ENCODE results near the gene ZNF267.
"Not testable (repeated sequence)": the region's sequence is repeated elsewhere in the genome, so short reads cannot be mapped to it uniquely, and the experiment has no call there.

ZNF267 gene

DNA sequence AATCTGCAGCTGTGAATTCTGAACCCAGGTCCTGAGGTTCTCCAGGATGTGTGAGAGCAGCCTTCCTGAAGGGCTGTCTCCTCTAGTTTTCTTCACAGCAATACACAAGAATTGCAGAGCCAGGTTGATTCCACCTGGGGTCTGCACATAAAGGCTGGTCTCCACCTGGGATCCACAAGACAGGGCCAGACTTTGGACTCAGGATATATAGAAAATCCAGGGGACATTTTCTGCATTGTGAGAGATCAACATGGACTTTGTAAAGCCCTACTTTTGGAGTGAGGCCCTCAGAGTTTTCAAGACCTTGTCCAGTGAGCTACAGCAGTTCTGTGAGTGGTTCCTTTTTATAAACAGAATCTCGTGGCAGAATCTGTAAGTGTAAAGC lies 6.3 kb downstream of the ZNF267 start:
- no peak for DNase-seq (ENCODE audit: low spot score)

DNA sequence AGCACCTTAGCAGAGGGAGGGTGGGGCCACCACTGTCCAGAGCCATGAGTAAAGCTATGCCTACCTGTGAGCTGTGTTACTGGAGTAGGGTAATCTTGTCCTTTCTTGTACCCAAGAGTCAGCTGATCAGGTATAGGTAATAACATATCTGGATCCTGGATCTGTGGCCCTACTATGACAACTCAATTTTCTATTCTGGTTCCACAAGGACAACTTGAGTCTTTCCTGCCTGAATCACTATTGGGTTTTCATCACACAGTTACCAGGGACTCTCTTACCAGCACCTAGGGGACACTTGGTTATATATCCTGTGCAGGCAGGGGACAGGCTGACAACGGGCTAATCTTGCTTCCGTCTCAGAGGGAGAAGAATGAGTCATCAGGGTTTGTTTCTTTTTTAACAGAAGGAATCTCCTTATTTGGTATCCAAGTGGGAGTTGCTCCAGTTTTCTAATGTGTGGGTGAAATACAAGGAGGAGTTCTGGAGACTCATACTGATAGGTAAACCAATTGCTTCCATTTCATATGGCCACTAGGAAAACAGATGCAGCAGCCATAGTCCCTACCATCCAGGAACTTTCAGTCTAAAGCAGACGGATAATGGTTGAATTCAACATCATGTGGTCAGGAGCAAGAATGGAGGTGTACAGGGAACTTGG lies 6.8 kb downstream of the ZNF267 start:
- peak; percentile 56 for DNase-seq (ENCODE audit: low spot score)

DNA sequence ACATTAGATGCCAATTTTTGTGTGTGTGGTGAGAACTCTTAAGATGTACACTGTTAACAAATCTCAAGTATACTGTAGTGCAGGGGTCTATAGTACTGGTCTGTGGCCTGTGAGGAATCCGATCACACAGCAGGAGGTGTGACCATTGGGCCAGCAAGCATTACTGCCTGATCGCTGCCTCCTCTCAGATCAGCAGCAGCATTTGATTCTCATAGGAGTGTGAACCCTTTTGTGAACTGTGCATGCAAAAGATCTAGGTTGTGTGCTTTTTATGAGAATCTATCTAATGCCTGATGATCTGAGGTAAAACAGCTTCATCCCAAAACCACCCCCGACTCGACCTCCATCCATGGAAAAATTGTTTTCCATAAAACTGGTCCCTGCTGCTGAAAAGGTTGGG lies 12.6 kb downstream of the ZNF267 start:
- DNase-seq (ENCODE audit: low spot score): no peak

DNA sequence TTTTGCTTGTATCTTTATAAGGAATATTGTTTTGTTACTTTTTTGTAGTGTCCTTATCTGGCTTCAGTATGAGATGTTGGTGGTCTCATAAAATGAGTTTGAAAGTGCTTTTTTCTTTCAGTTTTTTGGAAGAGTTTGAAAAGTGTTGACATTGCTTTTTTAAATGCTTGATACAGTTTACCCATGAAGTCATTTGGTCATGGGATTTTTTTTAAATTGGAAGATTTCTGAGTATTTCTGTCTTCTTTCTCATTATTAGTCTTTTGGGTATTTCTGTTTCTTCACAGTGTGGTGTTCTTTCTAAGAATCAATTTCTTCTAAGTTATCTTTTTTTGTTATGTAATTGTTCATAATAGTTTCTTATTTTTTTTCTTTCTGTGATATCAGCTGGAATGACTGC lies 15.1 kb downstream of the ZNF267 start:
- no peak for DNase-seq (ENCODE audit: low spot score)

DNA sequence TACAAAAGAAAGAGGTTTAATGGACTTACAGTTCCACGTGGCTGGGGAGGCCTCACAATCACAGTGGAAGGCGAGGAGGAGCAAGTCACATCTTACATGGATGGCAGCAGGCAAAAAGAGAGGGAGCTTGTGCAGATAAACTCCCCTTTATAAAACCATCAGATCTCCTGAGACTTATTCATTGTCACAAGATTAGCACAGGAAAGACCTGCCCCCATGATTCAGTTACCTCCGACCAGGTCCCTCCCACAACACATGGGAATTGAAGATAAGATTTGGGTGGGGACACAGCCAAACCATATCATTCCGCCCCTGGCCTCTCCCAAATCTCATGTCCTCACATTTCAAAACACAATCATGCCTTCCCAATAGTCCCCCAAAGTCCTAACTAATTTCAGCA lies 18.5 kb downstream of the ZNF267 start:
- DNase-seq (ENCODE audit: low spot score): not testable (repeated sequence)

DNA sequence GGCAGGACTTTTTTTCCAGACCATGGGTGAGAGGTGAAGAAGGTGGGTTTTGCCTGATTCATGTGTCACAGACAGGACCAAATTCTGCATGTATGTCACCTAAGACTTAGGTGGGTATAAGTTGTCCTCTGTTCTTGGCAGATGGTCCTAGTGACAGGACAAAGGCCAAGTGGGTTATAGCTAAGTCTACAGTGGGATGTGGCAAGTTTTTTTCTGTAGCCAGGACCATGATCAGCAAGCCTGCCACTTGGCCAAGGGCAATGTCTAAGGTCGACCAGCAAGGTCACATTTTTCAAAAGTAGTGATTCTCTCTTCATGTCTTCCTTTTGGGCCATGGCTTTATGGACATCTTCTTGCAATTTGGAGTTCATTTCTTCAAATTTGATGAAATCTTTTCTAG lies 20.2 kb downstream of the ZNF267 start:
- DNase-seq (ENCODE audit: low spot score): no peak

DNA sequence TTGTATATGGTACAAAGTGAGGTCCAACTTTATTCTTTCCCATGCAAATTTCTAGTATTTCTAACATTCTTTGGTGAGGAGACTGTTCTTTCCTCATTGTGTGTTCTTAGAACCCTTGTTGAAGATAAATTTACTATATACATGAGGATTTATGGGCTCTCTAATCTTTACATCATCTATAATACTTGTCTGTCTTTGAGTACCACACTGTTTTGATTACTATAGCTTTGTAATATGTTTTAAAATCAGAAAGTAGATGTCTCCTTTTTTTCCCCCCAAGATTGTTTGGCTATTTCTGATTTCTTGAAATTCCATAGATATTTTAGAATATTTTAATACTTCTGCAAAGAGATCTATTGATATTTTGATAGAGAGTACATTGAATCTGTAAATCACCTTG lies 23.7 kb downstream of the ZNF267 start:
- no peak for DNase-seq (ENCODE audit: low spot score)

DNA sequence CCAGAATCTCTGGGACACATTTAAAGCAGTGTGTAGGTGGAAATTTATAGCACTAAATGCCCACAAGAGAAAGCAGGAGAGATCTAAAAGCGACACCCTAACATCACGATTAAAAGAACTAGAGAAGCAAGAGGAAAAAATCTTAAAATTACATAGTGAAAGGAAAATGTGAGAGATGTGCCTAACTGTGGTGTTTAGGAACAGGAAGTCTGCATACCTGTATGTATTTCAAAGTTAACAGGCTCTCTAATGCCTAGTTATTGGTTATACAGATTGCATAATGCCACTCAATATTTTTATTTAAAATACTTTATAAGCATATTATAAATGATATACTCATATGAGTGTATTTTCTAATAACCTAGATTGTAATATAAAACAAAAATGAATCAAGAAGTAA lies 25.9 kb downstream of the ZNF267 start:
- no peak for DNase-seq (ENCODE audit: low spot score)

DNA sequence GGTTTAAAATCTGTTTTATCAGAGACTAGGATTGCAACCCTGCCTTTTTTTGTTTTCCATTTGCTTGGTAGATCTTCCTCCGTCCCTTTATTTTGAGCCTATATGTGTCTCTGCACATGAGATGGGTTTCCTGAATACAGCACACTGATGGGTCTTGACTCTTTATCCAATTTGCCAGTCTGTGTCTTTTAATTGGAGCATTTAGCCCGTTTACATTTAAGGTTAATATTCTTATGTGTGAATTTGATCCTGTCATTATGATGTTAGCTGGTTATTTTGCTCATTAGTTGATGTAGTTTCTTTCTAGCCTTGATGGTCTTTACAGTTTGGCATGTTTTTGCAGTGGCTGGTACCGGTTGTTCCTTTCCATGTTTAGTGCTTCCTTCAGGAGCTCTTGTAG lies 31.0 kb downstream of the ZNF267 start:
- DNase-seq (ENCODE audit: low spot score): not testable (repeated sequence)

DNA sequence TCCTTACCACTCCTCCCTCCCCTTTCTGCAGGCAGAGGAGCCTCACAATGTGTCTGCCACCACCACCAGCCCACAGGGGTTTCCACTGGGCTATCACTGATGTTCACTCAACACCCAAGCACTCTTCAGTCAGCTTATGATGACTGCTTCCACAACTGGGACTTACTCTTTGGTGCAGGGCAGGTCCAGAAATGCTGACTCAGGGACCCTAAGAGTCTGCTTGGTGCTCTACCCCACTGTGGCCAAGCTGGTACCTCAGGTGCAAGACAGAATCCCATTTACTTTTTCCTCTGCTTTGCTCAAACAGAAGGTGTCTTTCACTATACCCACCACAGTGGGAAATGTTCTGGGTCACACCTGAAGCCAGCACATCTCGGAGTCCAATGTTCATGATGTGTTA lies 40.1 kb downstream of the ZNF267 start:
- no peak for DNase-seq (ENCODE audit: low spot score)

DNA sequence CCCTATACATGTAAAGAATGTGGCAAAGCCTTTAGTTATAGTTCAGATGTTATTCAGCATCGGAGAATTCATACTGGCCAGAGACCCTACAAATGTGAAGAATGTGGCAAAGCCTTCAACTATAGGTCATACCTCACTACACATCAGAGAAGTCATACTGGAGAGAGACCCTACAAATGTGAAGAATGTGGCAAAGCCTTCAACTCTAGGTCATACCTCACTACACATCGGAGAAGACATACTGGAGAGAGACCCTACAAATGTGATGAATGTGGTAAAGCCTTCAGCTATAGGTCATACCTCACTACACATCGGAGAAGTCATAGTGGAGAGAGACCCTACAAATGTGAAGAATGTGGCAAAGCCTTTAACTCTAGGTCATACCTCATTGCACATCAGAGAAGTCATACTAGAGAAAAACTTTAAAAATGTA lies 42.5 kb downstream of the ZNF267 start:
- no peak for DNase-seq (ENCODE audit: low spot score)

DNA sequence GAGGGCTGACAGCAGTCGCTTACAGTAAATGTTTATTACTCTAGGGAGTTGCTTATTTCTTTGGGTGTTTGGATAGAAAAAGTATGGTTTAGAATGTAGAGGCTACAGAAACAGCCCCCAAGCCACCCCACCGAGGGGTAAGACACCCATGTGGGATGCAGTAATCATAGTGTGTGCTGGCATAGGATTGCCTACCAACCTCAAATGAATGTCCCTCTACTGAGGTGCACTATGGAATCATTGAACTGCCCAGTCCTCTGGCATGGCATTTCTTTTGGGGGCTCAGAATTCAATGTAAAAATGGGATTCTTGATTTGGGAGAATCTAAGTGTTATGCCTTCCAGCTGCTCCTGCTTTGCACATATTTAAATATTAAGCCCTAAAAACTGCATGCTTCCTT lies 46.8 kb downstream of the ZNF267 start:
- no peak for DNase-seq (ENCODE audit: low spot score)

DNA sequence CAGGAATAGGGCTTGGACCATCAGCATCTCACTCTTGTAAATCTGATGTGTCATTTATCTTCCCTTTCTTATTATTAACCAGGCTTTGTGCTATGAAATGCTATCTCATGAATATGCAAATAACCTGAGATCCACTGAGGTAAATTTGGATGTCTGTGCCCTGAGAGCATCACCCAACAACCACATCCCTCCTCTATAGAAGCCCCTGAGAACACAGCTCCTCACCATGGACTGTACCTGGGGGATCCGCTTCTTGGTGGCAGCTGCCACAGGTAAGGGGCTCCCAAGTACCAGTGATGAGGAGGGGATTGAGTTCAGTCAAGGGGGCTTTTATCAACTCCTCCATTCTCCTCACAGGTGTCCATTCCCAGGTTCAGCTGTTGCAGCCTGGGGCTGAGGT lies 78.2 kb downstream of the ZNF267 start:
- not testable (repeated sequence) for DNase-seq (ENCODE audit: low spot score)

DNA sequence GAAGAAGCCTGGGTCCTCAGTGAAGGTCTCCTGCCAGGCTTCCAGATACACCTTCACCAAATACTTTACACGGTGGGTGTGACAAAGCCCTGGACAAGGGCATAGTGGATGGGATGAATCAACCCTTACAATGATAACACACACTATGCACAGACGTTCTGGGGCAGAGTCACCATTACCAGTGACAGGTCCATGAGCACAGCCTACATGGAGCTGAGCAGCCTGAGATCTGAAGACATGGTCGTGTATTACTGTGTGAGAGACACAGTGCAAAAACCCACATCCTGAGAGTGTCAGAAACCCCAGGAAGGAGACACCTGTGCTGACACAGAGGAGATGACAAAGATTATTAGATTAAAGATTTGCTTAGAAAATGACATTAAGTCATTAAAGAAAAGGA lies 78.6 kb downstream of the ZNF267 start:
- DNase-seq (ENCODE audit: low spot score): not testable (repeated sequence)

DNA sequence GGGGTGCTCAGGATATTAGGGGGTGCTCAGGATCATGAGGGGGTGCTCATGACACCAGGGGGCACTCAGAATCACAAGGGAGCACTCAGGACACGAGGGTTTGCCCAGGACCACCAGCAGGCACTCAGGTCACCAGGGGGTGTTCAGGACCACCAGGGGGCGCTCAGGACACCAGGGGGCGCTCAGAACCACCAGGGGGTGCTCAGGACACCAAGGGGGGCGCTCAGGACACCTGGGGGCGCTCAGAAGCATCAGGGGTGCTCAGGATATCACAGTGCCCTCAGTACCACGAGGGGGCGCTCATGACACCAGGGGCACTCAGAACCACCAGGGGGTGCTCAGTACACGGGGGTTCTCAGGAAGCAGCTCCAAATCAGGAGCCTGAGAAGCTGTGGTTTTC lies 82.6 kb downstream of the ZNF267 start:
- DNase-seq (ENCODE audit: low spot score): not testable (repeated sequence)

DNA sequence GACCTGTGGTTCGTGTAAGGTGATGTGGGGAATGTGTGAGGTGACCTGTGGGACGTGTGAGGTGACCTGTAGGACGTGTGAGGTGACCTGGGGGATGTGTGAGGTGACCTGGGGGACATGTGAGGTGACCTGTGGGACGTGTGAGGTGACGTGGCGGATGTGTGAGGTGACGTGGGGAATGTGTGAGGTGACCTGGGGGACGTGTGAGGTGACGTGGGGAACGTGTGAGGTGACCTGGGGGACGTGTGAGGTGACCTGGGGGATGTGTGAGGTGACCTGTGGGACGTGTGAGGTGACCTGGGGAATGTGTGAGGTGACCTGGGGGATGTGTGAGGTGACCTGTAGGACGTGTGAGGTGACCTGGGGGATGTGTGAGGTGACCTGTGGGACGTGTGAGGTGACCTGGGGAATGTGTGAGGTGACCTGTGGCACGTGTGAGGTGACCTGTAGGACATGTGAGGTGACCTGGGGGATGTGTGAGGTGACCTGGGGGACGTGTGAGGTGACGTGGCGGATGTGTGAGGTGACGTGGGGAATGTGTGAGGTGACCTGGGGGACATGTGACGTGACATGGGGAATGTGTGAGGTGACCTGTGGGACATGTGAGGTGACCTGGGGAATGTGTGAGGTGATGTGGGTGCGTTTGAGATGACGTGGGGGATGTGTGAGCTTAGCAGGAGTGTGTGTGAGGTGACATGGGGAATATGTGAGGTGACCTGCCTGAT lies 86.7 kb downstream of the ZNF267 start:
- not testable (repeated sequence) for DNase-seq (ENCODE audit: low spot score)

Measured in GM03348 (cell line).